Measurements from ENCODE around the gene SMCO4. TPM values are rescaled to one million over a fixed set of nuclear protein-coding genes. Genes with fewer than 3 reads are reported as not detected.

SMCO4 gene
- total RNA-seq, 1 experiment from 2014 or later = 23.0 TPM

- H3K9me3 ChIP-seq (ENCODE audit: insufficient read depth, low read depth) = no peaks in the 10 kb centered on the region
- no peaks in the 10 kb centered on the region for H3K4me1 ChIP-seq (replicated peaks; ENCODE audit: insufficient read depth)
- no peaks in the 10 kb centered on the region for H3F3A ChIP-seq (ENCODE audit: insufficient read depth, low read depth)
- no peaks in the 10 kb centered on the region for H3K36me3 ChIP-seq (ENCODE audit: low read depth)
- intact Hi-C loops (cut with micrococcal nuclease; ENCODE audit: unreplicated experiment) = no loop called here
- no peak overlapping the region for H3K27ac ChIP-seq
- CTCF ChIA-PET = no interaction called here
- H3K27me3 ChIP-seq (ENCODE audit: insufficient read depth, low read depth) = no peaks in the 10 kb centered on the region
- no peak overlapping the region for H2AFZ ChIP-seq
- TF ChIP-seq CTCF (conservative IDR thresholded peaks at IDR 0.05) (no peak), EZH2 (IDR thresholded peaks at IDR 0.05; ENCODE audit: low read depth) (no peak)
- H3K79me2 ChIP-seq (ENCODE audit: low read depth) = no peaks in the 10 kb centered on the region
- POLR2A ChIA-PET (ENCODE audit: unreplicated experiment) = no interaction called here
- H3K9me2 ChIP-seq (ENCODE audit: insufficient read depth) = no peaks in the 10 kb centered on the region
- no TSS peak for BruUV-seq (replicated peaks)
- no peaks in the 10 kb centered on the region for H4K20me1 ChIP-seq (ENCODE audit: insufficient read depth)
- H3K4me2 ChIP-seq = no peak overlapping the region
- DNase-seq = no peak
- H3K4me3 ChIP-seq = no peak overlapping the region
These were observed 52.1 kb downstream of the SMCO4 start for GRCh38 chr11:93490996-93491618.

DNA sequence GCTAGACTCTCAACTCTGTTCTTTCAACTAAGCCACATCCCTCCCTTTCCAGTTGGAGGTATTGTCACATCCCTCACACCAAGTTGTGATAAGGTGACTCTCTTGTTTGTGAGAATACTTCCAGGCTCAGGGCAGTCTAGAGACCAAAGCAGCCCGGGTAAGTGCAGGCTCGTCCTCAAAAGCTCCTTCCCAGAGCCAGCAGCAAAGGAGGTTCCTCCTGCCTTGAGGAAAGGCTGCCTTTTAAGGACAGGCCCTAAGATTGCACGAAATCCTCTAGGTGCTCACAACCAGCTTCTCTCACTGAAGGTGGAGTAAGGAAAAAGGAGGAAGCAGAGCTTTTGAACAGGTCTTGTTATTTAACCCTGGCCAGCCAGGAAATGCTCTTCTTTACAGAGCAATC is 53.4 kb downstream of the SMCO4 start:
- no peak for TF ChIP-seq CTCF (conservative IDR thresholded peaks at IDR 0.05)
- no peak for TF ChIP-seq EZH2 (IDR thresholded peaks at IDR 0.05; ENCODE audit: low read depth)
- H4K20me1 ChIP-seq (ENCODE audit: insufficient read depth) = no peaks in the 10 kb centered on the region
- no peaks in the 10 kb centered on the region for H3K36me3 ChIP-seq (ENCODE audit: low read depth)
- H3K27ac ChIP-seq = no peak overlapping the region
- H3K27me3 ChIP-seq (ENCODE audit: insufficient read depth, low read depth) = no peaks in the 10 kb centered on the region
- no peaks in the 10 kb centered on the region for H3K4me1 ChIP-seq (replicated peaks; ENCODE audit: insufficient read depth)
- BruUV-seq (replicated peaks) = no TSS peak
- no peaks in the 10 kb centered on the region for H3K79me2 ChIP-seq (ENCODE audit: low read depth)
- ChIA-PET CTCF (no interaction called here), POLR2A (ENCODE audit: unreplicated experiment) (no interaction called here)
- no peaks in the 10 kb centered on the region for H3F3A ChIP-seq (ENCODE audit: insufficient read depth, low read depth)
- no peak for DNase-seq
- no peaks in the 10 kb centered on the region for H3K9me2 ChIP-seq (ENCODE audit: insufficient read depth)
- H3K4me2 ChIP-seq = no peak overlapping the region
- H3K4me3 ChIP-seq = no peak overlapping the region
- H3K9me3 ChIP-seq (ENCODE audit: insufficient read depth, low read depth) = no peaks in the 10 kb centered on the region
- no peak overlapping the region for H2AFZ ChIP-seq
- intact Hi-C loops (cut with micrococcal nuclease; ENCODE audit: unreplicated experiment) = no loop called here

DNA sequence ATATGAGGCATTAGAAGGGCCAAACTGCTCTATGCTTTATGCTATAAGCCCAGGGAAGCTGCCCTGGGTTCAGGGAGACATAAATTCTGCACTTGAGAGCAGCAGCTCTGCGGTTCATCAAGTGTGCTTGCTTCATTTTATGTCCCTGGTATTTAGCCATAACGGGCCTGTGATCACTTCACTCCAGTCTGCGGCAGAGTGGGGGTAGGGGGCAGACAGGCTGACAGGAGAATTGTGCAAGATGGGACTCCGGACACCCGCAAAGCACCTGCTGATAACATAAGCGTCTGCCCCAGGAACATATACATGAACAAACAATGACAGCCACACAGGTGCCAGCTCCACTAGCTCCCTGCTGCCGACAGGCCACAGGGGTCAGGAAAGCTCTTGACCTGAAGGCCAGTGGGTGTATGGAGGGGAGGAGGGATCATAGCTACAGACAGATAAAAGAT is 56.1 kb downstream of the SMCO4 start:
- Histone ChIP-seq H3K4me3 (no peak overlapping the region), H3K36me3 (ENCODE audit: low read depth) (no peaks in the 10 kb centered on the region), H3F3A (ENCODE audit: insufficient read depth, low read depth) (no peaks in the 10 kb centered on the region), H4K20me1 (ENCODE audit: insufficient read depth) (no peaks in the 10 kb centered on the region), H3K27me3 (ENCODE audit: insufficient read depth, low read depth) (no peaks in the 10 kb centered on the region), H3K79me2 (ENCODE audit: low read depth) (no peaks in the 10 kb centered on the region), H3K9me3 (ENCODE audit: insufficient read depth, low read depth) (no peaks in the 10 kb centered on the region), H3K4me1 (replicated peaks; ENCODE audit: insufficient read depth) (no peaks in the 10 kb centered on the region), H3K4me2 (no peak overlapping the region), H3K9me2 (ENCODE audit: insufficient read depth) (no peaks in the 10 kb centered on the region), H2AFZ (no peak overlapping the region), H3K27ac (no peak overlapping the region)
- no TSS peak for BruUV-seq (replicated peaks)
- DNase-seq = no peak
- TF ChIP-seq CTCF (conservative IDR thresholded peaks at IDR 0.05) (no peak), EZH2 (IDR thresholded peaks at IDR 0.05; ENCODE audit: low read depth) (no peak)
- intact Hi-C loops (cut with micrococcal nuclease; ENCODE audit: unreplicated experiment) = no loop called here
- ChIA-PET CTCF (no interaction called here), POLR2A (ENCODE audit: unreplicated experiment) (no interaction called here)
